Measurements from ENCODE around the gene BRMS1L. TPM values are rescaled to one million over a fixed set of nuclear protein-coding genes. Genes with fewer than 3 reads are reported as not detected.

Gene BRMS1L
- total RNA-seq, 6 experiments from 2014 or later, result 2.3 to 6.2 (median 3.3) TPM

- no peak for TF ChIP-seq POLR2A (IDR thresholded peaks at IDR 0.05)
- TF ChIP-seq CTCF (IDR thresholded peaks at IDR 0.05), result no peak
- DNase-seq (no peak), ATAC-seq (no peak)
- WGBS (ENCODE audit: insufficient coverage, low coverage, low lambda C conversion rate, missing lambda C conversion rate), result 96% methylated on average over 2 of the region's 2 CpGs
- H3K4me3 ChIP-seq, result no peak overlapping the region
- H3K27me3 ChIP-seq, result no peaks in the 10 kb centered on the region
- no peaks in the 10 kb centered on the region for H3K9me3 ChIP-seq
- no peaks in the 10 kb centered on the region for H3K36me3 ChIP-seq
- intact Hi-C loops (cut with DNase I), result no loop called here
- H3K27ac ChIP-seq, result no peak overlapping the region
- no peaks in the 10 kb centered on the region for H3K4me1 ChIP-seq
These were observed 39.3 kb upstream of the BRMS1L start for GRCh38 chr14:35786856-35787255.

DNA sequence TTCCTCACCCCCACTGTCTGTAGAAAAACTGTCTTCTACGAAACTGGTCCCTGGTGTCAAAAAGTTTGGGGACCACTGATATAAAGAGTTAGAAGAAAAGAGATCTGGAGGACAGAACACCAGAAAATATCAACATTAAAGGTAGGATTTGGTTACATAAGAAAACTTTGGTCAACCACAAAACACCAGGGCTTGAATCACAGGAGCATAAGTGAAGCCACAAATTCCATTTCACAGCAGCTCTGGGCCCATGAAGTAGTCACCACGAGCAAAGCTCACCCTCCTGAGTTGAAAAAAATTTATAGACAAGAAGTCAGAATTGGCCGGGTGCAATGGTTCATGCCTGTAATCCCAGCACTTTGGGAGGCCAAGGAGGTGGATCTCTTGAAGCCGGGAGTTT is 36.5 kb upstream of the BRMS1L start:
- 89% methylated on average over 4 of the region's 4 CpGs for WGBS (ENCODE audit: insufficient coverage, low coverage, low lambda C conversion rate, missing lambda C conversion rate)
- no peaks in the 10 kb centered on the region for H3K36me3 ChIP-seq
- TF ChIP-seq CTCF (IDR thresholded peaks at IDR 0.05) (no peak), POLR2A (IDR thresholded peaks at IDR 0.05) (no peak)
- H3K9me3 ChIP-seq, result no peaks in the 10 kb centered on the region
- no peak overlapping the region for H3K4me3 ChIP-seq
- intact Hi-C loops (cut with DNase I), result no loop called here
- H3K4me1 ChIP-seq, result no peaks in the 10 kb centered on the region
- no peaks in the 10 kb centered on the region for H3K27me3 ChIP-seq
- DNase-seq (no peak), ATAC-seq (no peak)
- no peak overlapping the region for H3K27ac ChIP-seq

DNA sequence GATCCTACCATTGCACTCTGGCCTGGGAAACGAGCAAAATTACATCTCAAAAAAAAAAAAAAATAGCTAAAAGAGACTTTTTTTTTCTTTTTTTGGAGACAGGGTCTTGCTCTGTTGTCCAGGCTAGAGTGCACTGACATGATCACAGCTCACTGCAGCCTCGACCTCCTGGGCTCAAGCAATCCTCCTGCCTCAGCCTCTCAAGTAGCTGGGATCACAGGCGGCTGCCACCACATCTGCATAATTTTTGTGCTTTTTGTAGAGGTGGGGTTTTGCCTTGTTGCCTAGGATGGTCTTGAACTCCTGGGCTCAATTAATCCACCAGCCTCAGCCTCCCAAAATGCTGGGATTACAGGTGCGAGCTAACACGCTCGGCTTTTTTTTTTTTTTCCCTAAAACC is 28.3 kb upstream of the BRMS1L start:
- Histone ChIP-seq H3K27ac (no peak overlapping the region), H3K4me1 (peaks cover 0 to 8% (median 2%) of the 10 kb centered on the region in 4 donors), H3K9me3 (no peaks in the 10 kb centered on the region), H3K36me3 (no peaks in the 10 kb centered on the region), H3K27me3 (no peaks in the 10 kb centered on the region), H3K4me3 (no peak overlapping the region)
- intact Hi-C loops (cut with DNase I), result no loop called here
- no peak for DNase-seq
- ATAC-seq, result no peak
- TF ChIP-seq CTCF (IDR thresholded peaks at IDR 0.05) (no peak), POLR2A (IDR thresholded peaks at IDR 0.05) (no peak)
- 97% methylated on average over 5 of the region's 6 CpGs for WGBS (ENCODE audit: insufficient coverage, low coverage, low lambda C conversion rate, missing lambda C conversion rate)

GRCh38 chr14:35806006-35806907 is 19.9 kb upstream of the BRMS1L start:
- whole genome bisulfite sequencing (ENCODE audit: insufficient coverage, low coverage, low lambda C conversion rate, missing lambda C conversion rate), result 51% methylated on average over 2 of the region's 2 CpGs
- intact Hi-C loops (cut with DNase I), result no loop called here
- no peak overlapping the region for H3K4me3 ChIP-seq
- no peaks in the 10 kb centered on the region for H3K27me3 ChIP-seq
- H3K4me1 ChIP-seq, result peaks cover 0 to 35% (median 0%) of the 10 kb centered on the region in 4 donors
- ATAC-seq (peak; percentile 5 to 37 (median 14)), DNase-seq (no peak)
- H3K36me3 ChIP-seq, result no peaks in the 10 kb centered on the region
- H3K27ac ChIP-seq, result peak overlapping the region in 1 of 3 donors; percentile 39
- TF ChIP-seq POLR2A (IDR thresholded peaks at IDR 0.05), result no peak
- no peak for TF ChIP-seq CTCF (IDR thresholded peaks at IDR 0.05)
- H3K9me3 ChIP-seq, result no peaks in the 10 kb centered on the region

All from right lobe of liver (tissue), 6 donors.